Inflammatory macrophage treated with lipopolysaccharide for 1 hour (primary cell): ENCODE data around the gene NLE1.
"Not testable (repeated sequence)": the region's sequence is repeated elsewhere in the genome, so short reads cannot be mapped to it uniquely, and the experiment has no call there.

ENCODE experiments used
- DNase-seq, 2 donors: peaks; one replicate each; pipeline ENCODE4 v3.0.0-alpha.2; 2020 to 2022

The NLE1 gene

DNA sequence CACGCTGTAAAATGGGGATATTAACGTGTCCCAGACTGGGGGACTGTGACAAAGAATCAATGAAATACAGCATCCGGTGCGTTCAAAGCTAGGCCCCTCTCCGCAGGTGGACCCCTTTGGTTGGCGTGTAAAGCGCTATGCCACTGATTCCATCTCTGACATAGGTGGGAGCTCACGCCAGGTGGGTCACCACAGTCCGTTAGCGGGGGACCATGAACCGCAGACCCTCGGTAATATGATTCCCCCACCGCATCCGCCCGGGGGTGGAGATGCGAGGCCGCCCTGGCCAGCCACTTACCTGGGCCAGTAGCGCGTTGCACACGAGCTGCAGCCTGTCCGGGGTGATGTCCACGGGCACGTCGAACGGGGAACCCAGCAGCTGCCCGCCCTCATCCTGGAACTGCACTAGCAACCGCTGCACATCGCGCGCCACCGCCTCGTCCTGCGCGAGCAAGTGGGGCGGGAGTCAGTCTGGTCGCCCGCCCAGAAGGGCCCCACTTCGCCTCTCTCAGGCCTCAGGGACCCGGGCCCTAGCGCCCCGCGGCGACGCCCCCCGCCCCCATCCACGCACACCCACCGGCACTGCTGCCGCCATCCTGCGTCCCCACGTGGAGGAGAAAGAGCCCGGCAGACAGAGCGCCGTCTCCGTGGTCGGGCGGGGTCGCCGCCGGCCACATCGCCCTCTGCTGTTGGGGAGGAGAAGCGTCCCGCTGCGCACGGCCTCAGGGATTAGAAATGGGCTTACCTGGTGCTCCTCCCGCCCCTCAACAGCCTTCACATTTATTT, at the start of gene NLE1:
NLE1 (minus strand) TSS at position 623 of the 786 bp plus-strand sequence; CDS start at position 595, 28 bp downstream.
- peak; percentile 53 to 77 for DNase-seq

DNA sequence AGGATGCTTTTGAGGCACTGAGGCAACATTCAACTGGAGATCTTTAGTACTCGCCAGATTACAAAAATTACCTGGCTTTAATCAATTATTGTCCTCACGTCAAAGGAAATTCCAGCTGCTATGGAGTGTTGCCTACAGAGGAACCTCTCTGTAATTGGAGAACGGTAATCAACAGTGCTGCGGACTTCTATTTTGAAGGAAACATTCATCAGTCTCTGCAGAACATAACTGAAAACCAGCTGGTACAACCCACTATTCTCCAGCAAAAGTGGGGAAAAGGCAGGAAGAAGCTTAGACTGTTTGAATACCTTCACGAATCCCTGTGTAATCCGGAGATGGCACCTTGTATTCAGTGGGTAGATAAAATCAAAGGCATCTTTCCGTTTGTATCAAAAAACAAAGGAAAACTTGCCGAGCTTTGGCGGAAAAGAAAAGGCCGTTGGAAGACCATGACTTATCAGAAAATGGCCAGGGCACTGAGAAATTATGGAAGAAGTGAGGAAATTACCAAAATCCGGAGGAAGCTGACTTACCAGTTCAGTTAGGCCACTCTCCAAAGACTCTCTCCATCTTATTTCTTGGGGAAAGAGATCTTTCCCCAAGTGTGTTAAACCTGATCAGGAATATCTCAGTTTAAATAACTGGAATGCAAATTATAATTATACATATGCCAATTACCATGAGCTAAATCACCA, 49.0 kb upstream of the NLE1 start:
- DNase-seq: no peak

DNA sequence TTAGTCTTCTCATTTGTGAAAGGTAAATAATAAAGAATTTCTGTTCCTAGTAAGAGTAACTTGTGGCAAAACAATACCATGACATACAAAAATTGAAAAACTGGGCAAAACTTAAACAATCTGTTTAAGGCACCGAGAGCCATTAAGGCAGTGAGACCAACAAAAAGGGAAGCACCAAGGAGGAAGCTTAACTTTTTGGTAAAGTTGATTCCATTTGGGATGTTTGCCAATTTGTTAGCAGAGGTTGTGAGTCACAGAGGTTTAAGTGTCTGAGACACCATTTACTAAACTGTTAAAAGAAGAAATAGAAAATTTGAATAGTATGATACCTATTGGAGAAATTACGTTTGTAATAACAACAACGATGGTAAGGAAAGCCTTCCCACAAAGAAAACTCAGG, 47.2 kb upstream of the NLE1 start:
- DNase-seq: peak; percentile 85 to 88

DNA sequence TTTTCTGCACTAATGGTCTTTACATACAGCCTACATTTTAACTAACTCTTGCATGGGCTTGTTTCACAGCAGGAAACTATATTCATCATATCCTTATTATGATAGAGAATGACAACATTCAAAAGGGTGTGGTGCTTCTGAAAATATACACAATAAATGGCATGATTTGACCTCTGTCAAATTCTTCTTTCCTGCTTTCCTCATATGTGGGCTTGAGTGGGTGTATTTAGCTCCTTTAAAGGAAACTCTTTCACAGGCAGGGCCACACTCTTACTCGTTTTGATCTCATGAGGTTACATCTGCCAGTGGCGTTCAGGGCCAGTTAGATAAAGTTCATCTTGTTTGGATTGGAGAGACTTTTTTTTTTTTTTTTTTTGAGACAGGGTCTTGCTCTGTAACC, 46.0 kb upstream of the NLE1 start:
- peak; percentile 85 to 91 for DNase-seq

DNA sequence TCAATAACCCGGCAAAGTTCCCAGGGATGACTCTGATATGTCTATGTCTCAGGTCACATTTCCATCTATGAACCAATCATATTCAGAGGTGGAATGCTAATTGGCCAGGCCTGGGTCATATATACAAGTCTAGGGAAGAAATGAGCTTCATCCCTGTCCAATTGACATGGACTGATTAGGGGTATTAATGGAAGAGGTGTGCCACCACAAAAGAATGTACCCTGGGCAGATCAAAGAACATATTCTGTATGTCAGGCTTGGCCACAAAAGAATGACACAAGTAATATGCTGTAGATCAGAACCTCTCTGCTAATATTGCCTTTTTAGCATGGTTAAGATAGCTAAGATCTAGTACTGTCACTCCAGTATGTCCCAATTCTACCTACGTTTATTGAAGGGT, 45.4 kb upstream of the NLE1 start:
- no peak for DNase-seq

DNA sequence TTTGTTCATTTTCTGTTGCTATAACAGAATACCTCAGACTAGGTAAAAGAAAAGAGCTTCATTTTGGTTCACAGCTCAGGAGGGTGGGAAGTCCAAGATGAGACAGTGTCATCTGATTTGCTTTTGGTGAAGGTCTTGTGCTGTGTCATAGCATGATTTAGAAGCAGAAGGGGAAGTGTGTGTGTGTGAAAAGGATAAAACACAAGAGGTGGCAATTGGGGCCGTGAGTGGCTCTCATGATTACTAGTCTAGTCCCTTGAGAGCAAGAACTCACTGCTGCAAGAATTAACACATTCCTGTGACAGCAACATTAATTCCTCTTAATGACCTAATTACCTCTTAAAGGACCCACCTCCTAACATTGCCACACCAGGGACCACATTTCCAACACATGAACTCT, 43.7 kb upstream of the NLE1 start:
- DNase-seq: peak; percentile 77 to 95

DNA sequence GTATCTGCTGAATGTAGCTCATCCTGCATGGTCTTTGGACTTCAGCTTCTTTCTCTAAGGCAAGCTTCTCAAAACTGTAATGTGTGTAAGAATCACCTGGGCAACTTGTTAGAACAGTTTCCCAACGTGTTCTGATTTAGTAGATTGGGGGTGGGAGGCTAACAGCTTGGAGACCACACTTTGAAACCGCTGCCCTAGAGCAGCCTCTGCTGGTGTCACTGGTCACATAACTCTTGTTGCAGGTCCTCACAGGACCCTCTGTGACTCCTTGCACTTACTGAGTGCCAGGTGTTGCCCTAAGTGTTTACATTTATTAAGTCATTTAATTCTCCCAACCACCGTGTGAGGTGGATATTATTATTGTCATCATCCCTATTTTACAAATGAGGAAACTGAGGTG, 42.2 kb upstream of the NLE1 start:
- DNase-seq: no peak

DNA sequence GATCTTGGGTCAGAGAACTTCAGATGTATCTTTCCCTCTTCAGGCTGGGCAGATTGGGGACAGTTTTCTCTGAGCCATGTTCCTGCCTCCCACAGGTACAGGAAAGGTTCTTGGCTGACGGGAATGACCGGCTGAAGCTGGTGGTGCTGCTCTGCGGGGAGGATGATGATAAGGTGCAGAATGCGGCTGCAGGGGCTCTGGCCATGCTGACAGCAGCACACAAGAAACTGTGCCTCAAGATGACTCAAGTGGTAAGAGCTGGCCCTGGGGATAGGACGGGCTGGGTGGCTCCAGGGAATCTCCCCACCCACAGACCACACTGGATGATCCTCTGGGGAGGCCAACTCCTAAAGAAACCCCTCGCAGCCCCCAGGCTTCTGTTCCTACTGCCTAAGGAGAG, 41.2 kb upstream of the NLE1 start:
- DNase-seq: peak; percentile 47 to 74

DNA sequence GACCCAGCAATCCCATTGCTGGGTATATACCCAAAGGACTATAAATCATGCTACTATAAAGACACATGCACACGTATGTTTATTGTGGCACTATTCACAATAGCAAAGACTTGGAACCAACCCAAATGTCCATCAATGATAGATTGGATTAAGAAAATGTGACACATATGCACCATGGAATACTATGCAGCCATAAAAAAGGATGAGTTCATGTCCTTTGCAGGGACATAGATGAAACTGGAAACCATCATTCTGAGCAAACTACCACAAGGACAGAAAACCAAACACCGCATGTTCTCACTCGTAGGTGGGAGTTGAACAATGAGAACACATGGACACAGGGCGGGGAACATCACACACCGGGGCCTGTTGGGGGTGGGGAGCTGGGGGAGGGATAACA, 37.3 kb upstream of the NLE1 start:
- DNase-seq: not testable (repeated sequence)

DNA sequence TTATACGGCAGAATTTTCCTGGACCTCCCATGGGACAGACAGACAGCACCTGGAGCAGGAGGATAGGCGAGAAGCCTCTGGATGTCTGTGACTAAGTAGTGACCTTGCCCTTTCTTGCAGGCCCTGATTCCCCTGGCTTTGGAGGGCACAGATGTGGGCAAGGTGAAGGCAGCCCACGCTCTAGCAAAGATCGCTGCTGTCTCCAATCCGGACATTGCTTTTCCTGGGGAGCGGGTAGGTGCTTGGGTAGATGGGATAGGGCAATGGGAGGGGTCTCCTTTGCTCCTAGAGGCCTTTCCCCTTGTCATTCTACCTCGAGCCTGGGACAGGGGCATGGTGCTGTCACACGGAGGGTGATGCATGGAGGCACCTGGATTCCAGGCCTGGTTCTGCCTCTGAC, 34.8 kb upstream of the NLE1 start:
- no peak for DNase-seq

DNA sequence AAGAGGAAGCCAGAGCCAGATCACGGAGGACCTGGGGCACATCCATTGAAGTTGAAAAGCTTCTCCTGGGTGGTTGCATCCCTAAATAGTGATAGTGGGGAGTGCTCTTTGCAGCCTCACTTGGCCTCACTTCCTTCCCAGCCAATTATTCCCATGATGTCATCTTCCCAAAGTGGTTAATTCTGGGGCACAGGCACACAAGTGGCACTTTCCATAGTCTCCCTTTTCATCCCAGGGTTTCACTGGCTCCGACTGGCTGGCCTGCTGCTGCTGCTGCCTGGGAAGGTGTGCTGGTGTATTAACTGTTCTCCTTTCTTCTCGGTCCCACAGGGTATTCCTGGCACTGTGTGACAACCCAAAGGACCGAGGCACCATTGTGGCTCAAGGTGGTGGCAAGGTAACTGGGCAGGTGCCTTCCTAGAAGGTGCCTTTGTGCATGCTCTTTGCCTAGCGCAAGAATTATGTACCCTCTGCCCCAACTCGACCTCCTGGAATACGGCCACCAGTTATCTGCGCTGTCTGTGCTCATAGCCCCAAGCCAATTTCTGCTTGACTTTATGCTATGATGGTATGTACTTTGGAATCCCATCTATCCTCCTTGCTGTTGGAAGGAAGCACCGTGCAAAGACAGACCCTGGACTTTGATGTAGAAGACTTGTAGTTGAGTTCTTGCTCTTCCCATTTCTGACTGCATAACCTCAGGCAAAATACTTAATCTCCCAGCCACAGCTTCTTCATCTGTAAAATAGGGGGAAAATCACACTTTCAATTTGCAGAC, 33.7 kb upstream of the NLE1 start:
- DNase-seq: no peak

DNA sequence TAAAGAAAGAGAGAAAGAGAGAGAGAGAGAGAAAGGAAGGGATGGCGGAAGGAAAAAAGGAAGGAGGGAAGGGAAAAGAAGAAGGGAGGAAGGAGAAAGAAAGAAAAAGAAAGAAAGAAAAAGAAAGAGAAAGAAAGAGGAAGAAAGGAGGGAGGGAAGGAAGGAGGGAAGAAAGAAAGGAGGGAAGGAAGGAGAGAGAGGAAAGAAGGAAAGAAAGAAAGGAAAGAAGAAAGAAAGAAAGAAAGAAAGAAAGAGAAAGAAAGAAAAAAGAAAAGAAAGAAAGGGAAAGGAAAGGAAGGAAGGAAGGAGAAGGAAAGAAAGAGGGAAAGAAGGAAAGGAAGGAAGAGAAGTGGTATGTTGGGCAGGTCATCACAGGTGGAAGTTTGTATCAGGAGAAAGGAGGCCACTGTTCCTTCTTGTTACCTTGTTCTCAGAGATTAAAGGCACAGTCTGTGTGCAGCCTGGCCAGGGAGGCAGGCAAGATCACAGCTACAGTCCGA, 32.8 kb upstream of the NLE1 start:
- DNase-seq: no peak

DNA sequence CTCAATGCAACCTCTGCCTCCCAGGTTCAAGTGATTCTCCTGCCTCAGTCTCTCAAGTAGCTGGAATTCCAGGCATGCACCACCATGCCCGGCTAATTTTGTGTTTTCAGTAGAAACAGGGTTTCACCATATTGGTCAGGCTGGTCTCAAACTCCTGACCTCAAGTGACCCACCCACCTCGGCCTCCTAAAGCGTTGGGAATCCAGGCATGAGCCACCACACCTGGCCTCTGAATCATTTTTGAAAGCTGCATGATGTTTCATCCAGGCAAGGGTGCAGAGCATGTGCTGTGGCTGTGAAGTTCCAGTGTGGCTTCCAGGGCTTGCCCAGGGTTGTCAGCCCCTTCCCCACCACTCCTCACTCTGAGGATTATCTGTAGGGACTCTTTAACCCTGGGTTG, 30.2 kb upstream of the NLE1 start:
- not testable (repeated sequence) for DNase-seq

DNA sequence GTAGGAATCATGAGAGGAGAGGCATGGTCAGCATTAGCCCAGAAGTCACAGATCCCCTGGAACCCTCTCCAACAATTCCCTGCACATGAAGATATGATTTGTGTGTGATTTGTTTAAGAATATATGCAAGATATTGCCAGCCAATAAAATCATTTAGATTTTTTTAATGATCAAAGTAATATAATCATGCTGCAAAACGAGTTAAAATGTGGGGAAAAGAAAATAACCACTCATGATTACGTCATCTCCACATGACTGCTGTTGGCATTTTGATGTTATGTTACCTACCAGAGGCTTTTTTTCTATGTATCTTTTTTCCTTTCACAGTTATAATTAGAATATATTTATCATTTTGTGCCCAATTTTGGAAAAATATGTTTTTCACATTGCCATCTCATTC, 29.7 kb upstream of the NLE1 start:
- DNase-seq: peak; percentile 31 to 40

DNA sequence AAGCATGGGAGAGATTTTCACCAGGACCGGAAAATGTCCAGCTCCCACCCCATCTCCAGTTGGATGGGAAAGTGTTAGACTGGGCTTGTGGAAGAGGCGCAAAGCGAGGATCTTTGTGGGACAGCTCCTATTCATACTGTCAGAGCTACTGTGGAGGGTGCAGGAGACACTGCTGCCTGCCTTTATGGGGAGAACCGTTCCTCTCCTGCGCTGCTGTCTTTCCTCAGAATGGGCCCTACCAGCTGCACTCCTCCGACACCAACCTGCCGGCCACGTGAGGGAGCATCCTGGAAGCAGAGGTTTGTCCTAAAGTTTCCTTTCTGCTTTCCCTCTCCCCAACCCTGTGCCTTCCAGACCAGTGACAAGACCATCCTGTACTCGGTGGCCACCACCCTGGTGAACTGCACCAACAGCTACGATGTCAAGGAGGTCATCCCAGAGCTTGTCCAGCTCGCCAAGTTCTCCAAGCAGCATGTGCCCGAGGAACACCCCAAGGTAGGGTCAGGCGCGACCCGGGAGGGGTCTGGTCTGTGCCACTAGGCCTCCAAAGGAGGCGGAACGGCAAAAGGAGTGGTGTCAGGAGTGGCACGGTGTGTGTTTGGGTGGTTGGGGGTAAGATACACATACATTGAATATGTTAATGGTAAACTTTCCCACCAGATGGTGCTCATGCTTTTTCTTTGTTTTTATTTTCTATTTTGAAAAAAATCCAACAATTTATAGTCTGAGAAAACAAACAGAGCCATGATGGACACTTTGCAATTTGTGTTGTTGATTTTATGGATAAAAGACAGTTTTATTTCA, 29.1 kb upstream of the NLE1 start:
- DNase-seq: peak; percentile 38 to 52

DNA sequence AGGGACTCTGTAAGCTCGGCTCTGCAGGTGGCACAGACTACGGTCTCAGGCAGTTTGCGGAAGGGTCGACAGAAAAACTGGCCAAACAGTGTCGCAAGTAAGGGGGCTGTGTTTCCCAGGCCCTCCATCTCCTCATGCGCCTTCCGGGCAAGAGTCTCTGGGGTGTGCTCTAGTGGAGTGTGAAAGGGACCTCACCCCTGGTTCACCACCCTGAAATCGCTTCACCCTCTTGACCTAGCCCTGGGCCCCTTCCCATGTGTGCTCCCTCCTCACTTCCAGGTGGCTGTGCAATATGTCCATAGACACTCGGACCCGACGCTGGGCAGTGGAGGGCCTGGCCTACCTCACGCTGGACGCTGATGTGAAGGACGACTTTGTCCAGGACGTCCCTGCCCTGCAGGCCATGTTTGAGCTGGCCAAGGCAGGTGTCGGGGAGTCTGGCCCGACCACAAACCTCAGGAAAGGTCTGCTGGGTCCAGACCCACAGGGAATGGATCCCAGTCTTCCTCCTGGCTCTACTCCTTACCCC, 27.8 kb upstream of the NLE1 start:
- DNase-seq: no peak

DNA sequence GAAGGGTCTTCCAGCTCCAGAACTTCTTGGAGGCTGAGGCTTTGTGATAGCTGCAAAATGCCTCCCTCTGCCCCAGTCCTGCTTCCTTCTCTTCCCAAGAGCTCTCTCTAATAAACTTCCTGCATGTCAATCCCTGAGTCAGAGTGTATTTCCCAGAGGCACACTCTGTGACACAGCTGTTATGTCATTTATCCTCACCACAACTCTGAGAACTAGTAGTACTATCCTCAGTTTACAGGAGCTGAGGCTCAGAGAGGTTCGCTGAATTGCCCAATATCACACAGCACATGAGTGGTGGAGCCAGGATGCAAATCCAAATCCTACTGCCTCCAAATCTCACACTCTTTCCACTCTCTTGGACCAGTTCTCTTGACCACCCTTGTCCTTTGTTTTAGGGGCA, 25.6 kb upstream of the NLE1 start:
- no peak for DNase-seq

DNA sequence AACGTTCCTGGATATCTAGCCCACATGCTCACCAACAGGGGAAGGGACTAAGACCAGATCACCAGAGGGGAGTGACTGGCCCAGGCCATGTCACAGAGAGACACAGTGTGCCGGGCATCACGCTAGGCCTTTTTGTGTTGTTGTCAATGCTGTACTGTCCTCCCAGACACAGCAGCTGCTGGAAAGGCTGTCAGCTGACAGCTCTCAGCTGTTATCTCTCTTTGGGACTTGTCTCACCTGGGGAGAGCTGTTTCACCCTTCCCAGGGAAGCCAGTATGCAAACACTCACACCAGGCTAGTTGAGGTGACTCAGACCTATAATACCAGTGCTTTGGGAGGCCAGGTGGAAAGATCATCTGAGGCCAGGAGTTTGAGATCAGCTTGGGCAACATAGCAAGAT, 24.9 kb upstream of the NLE1 start:
- DNase-seq: no peak

DNA sequence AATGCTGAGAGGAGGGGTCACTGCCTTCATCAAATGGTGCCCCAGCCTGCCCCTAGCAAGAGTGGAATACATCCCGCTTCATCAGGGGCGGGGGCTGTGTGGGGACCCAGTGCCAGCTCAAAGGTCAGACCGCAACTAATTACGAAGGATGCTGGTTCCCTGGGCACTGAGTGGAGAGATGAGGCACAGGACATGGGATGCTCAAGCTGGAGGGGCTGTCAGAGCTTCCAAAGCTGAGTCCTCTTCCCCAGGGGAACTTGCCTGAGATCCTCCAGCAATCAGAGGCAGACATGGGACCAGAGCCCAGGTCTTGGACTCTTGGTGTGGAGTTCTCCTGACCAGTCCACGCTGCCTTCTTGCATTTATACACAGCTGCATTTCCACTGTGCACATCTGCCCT, 24.4 kb upstream of the NLE1 start:
- DNase-seq: no peak

DNA sequence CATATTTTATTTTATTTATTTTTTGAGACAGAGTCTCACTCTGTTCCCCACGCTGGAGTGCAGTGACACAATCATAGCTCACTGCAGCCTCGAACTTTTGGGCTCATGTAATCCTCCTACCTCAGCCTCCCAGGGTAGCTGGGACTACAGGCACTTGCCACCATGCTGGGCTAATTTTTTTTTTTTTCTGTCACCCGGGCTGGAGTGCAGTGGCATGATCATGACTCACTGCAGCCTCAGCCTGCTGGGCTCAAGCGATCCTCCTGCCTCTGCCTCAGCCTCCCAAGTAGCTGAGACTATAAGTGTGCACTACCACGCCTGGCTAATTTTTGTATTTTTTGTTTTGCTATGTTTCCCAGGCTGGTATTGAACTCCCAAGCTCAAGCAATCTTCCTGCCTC, 22.6 kb upstream of the NLE1 start:
- DNase-seq: no peak

DNA sequence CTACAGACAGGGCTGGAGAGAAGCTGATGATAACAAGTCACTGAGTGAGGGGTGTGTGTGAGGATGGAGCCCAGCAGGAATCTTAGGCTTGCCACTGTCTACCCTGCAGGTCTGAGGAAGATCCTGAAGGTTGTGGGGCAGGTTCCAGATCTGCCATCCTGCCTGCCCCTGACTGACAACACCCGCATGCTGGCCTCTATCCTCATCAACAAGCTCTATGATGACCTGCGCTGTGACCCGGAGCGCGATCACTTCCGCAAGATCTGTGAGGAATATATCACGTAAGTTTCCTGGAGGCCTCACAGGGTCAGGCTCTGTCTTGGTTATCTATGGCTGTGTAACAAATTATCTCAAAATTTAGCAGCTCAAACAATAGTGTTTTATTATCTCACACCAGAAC, 21.8 kb upstream of the NLE1 start:
- no peak for DNase-seq

DNA sequence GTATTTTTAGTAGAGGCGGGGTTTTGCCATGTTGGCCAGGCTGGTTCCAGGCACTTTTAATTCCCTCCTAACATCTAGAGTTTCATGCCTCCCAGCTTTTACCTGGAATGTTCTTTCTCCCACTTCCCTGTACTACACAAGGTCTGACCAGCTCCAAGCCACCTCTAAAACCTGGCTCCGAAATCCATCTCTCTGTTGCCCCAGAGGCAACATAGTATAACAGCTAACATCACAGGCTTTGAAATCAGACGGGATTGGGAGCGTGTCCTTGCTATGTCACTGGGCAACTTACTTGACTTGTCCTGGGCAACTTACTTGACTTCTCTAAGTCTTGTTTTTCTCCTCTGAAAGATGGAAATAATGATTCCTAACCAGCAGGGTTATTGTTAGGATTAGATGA, 20.7 kb upstream of the NLE1 start:
- DNase-seq: no peak
